ENCODE results near the gene CIB4. TPM values are rescaled to one million over a fixed set of nuclear protein-coding genes. Genes with fewer than 3 reads are reported as not detected.

Gene CIB4
- total RNA-seq, 1 donor from 2014 or later = not detected

DNA sequence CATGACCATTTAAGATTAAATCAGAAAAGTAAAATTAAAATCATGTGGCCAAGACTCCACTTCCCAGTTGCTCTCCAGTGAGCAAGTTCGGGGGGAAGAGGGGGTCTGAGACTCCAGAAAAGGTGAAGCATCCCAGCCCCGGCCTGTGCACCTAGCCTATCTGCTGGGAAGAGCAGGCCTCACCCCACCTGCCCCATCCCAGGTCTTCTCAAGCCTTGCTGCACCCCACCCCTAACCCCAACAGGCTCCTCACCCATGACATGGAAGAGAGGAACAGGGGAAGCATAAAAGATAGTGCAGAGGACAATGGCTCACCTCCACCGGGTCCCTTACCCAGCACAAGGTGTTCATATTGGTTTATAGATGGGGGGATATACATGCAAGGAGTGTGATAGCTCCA, 14.6 kb downstream of the CIB4 start:
- no peaks in the 10 kb centered on the region for H3K36me3 ChIP-seq
- no peaks in the 10 kb centered on the region for H3K9me3 ChIP-seq
- H3K27me3 ChIP-seq (ENCODE audit: low read depth) = no peaks in the 10 kb centered on the region
- H3K4me3 ChIP-seq = no peak overlapping the region
- ATAC-seq (no peak), DNase-seq (peak; percentile 28)
- TF ChIP-seq, protein P1, sequence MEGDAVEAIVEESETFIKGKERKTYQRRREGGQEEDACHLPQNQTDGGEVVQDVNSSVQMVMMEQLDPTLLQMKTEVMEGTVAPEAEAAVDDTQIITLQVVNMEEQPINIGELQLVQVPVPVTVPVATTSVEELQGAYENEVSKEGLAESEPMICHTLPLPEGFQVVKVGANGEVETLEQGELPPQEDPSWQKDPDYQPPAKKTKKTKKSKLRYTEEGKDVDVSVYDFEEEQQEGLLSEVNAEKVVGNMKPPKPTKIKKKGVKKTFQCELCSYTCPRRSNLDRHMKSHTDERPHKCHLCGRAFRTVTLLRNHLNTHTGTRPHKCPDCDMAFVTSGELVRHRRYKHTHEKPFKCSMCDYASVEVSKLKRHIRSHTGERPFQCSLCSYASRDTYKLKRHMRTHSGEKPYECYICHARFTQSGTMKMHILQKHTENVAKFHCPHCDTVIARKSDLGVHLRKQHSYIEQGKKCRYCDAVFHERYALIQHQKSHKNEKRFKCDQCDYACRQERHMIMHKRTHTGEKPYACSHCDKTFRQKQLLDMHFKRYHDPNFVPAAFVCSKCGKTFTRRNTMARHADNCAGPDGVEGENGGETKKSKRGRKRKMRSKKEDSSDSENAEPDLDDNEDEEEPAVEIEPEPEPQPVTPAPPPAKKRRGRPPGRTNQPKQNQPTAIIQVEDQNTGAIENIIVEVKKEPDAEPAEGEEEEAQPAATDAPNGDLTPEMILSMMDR (IDR thresholded peaks at IDR 0.05) = no peak
- no peak overlapping the region for H3K27ac ChIP-seq
- intact Hi-C loops (cut with DNase I) = no loop called here
- no peaks in the 10 kb centered on the region for H3K4me1 ChIP-seq

DNA sequence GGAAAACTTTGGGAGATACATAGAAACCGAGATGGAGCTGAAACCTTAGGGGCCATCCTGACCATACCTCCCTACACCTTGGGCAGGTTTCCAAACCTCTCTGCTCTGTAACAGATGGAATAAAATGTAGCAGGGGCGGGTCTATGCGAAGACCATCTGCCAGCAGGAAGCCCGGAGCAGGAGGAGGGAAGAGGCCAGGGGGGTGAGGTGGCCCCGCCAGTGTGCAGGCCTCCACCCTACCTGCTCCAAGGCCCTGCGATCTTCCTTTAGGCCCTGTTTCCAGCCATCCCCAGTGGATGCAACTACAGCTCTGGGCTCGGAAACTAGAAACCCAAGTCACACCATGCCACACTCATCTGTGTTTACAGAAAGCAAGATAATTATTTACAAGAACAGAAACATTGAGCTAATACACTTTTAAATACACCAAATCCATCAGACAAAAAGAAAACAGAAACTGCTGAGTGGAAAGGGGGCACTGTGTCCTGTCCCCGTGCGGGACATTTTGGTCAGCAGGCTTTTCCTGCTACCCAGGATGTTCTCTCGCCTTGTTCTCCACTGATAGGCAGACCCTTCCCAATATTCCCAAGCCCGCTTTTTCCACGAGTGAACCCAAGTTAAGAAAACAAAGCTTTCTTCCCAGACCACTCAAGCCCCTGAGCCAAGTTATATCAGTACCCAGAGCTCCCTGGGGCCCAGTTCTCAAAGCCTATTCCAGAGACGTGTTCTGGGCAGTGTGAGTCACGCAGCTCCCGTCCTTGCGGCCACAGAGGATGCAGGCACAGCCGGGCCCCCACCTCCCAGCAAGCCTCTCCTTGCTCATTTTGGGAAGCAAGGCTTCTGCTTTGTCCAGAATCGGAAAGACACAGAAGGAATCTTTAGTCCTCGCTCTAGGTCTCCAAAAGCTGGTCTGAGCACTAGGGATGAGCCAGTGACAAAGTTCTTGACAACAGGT, 17.3 kb downstream of the CIB4 start:
- no peak overlapping the region for H3K4me3 ChIP-seq

DNA sequence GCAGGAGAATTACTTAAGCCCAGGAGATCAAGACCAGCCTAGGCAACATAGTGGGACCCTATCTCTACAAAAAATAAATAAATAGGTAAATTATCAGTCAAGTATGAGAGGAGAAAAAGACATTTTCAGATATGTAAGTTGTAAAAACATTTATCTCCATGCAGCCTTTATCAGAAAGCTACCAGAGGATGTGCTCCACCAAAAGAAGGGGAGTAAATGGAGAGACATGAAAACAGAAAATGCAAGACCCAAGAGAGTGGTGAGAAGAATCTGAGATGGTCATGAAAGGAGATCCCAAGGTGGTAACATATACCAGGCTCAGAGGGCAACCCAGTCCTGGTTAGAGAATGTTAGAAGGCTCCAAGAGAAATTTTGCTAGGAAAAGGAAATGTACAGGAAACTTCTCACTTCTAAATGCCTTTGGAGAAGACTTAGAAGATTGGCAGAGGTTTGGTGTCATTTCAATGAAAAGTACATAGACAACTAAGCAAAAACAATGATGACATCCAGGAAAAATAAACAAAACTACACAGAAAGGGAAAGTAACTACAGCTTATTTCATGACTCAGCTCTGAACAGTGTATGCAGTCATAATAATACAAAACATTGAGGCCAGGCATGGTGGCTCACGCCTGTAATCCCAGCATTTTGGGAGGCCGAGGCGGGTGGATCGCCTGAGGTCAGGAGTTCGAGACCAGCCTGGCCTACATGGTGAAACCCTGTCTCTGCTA, 19.5 kb downstream of the CIB4 start:
- H3K4me1 ChIP-seq = no peaks in the 10 kb centered on the region
- no peaks in the 10 kb centered on the region for H3K36me3 ChIP-seq
- H3K27ac ChIP-seq = no peak overlapping the region
- DNase-seq (no peak), ATAC-seq (no peak)
- intact Hi-C loops (cut with DNase I) = no loop called here
- peaks cover 6% of the 10 kb centered on the region for H3K27me3 ChIP-seq (ENCODE audit: low read depth)
- no peaks in the 10 kb centered on the region for H3K9me3 ChIP-seq
- TF ChIP-seq, protein P1 (IDR thresholded peaks at IDR 0.05) = no peak
- no peak overlapping the region for H3K4me3 ChIP-seq

More for the DNA sequence above, 17.3 kb downstream of the CIB4 start:
- Histone ChIP-seq H3K27me3 (ENCODE audit: low read depth) (peaks cover 1% of the 10 kb centered on the region), H3K27ac (peak overlapping the region; percentile 56), H3K9me3 (no peaks in the 10 kb centered on the region), H3K36me3 (no peaks in the 10 kb centered on the region), H3K4me1 (no peaks in the 10 kb centered on the region)
- intact Hi-C loops (cut with DNase I) = no loop called here
- TF ChIP-seq, protein P1 (IDR thresholded peaks at IDR 0.05) = no peak
- ATAC-seq (peak in 1 of 2 donors; percentile 37), DNase-seq (peak; percentile 31)

DNA sequence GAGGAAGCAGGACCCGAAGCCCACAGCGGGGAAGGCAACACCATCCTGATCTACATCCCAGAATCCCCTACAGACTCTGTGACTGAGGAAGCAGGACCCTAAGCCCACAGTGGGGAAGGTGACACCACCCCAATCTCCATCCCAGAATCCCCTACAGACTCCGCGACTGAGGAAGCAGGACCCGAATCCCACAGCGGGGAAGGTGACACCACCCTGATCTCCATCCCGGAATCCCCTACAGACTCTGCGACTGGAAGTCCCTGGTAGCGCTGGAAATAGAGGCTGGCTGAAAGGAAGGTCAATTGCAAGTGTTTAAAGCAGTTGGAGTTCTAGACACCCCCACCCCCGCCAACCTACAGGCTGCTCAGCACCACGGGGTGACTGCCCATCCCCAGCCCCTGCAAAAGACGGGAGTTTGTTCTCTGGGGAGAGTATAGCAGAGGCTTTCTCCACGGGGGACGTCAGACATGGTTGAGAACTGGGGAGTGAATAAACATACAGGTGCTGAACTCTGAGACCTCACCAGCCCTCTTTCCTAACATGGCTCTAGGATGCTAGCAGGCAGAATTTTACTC, 21.0 kb downstream of the CIB4 start:
- H3K4me1 ChIP-seq = peaks cover 4% of the 10 kb centered on the region
- TF ChIP-seq, protein P1 (IDR thresholded peaks at IDR 0.05) = no peak
- H3K27ac ChIP-seq = no peak overlapping the region
- H3K27me3 ChIP-seq (ENCODE audit: low read depth) = peaks cover 6% of the 10 kb centered on the region
- H3K4me3 ChIP-seq = no peak overlapping the region
- ATAC-seq (no peak), DNase-seq (no peak)
- no peaks in the 10 kb centered on the region for H3K36me3 ChIP-seq
- intact Hi-C loops (cut with DNase I) = no loop called here
- H3K9me3 ChIP-seq = no peaks in the 10 kb centered on the region

DNA sequence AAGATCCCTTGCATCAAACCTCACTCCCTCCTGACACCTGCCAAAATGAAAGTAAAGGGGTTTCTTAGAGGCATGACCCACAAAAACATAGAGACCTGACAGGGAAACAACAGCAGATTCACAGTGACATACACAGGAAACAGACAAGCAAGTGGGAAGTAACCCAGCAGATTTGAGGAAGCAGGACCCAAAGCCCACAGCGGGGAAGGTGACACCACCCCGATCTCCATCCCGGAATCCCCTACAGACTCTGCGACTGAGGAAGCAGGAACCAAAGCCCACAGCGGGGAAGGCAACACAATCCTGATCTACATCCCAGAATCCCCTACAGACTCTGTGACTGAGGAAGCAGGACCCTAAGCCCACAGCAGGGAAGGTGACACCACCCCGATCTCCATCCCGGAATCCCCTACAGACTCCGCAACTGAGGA, 21.6 kb downstream of the CIB4 start:
- Histone ChIP-seq H3K4me3 (no peak overlapping the region), H3K9me3 (no peaks in the 10 kb centered on the region), H3K27ac (no peak overlapping the region), H3K4me1 (peaks cover 10% of the 10 kb centered on the region), H3K27me3 (ENCODE audit: low read depth) (peaks cover 6% of the 10 kb centered on the region), H3K36me3 (no peaks in the 10 kb centered on the region)
- DNase-seq (no peak), ATAC-seq (no peak)
- intact Hi-C loops (cut with DNase I) = no loop called here
- TF ChIP-seq, protein P1 (IDR thresholded peaks at IDR 0.05) = no peak

Measured in lower lobe of right lung (tissue), 2 donors.